HEK293 (cell line): ENCODE results near the gene TAS2R31.
"Not testable (repeated sequence)": the region's sequence is repeated elsewhere in the genome, so short reads cannot be mapped to it uniquely, and the experiment has no call there.

Source experiments
- CTCF ChIA-PET: fragments of 350-600 bp; formaldehyde crosslinking; extraction: SDS; loops from one replicate; lab custom pipeline; 2021; ENCODE audit warnings: antibody characterized with exemption; lab: Yijun Ruan, JAX
- POLR2A ChIA-PET: fragments of 300-600 bp; formaldehyde crosslinking; extraction: SDS; loops from one replicate; lab custom pipeline; 2020; ENCODE audit warnings: antibody characterized with exemption, inconsistent platforms; lab: Yijun Ruan, JAX
- H3K27ac ChIP-seq: fragments of 200-500 bp; sonication (Bioruptor generic); 2 replicates; pipeline ENCODE4 v1.5.1; 2014; ENCODE audit warnings: low read depth, low read length, control low read depth, inconsistent platforms; ENCODE audit errors: extremely low read depth
- H3K36me3 ChIP-seq, 2 experiments: fragments of 200-500 bp in 1 of 2; sonication (Bioruptor generic) in 1 of 2; 1 replicate in 1 of 2; 2 replicates in 1 of 2; pipeline ENCODE4 v1.5.1; 2014 to 2017; ENCODE audit warnings: inconsistent platforms in 2 of 2, low read length in 2 of 2; ENCODE audit not compliant: control insufficient read depth in 2 of 2, insufficient read depth in 1 of 2
- H3K4me1 ChIP-seq: fragments of 200-500 bp; sonication (Bioruptor generic); 2 replicates; pipeline ENCODE4 v1.5.1; 2014; ENCODE audit warnings: mild to moderate bottlenecking, low read length, inconsistent platforms; ENCODE audit not compliant: control insufficient read depth, insufficient read depth
- H3K4me3 ChIP-seq: 2 replicates; pipeline ENCODE4 v1.5.1; 2011; ENCODE audit warnings: low read depth, mild to moderate bottlenecking, control low read depth, low read length, moderate library complexity
- H3K9me3 ChIP-seq: fragments of 200-500 bp; sonication (Bioruptor generic); 2 replicates; pipeline ENCODE4 v1.5.1; 2014; ENCODE audit warnings: low read depth, low read length, inconsistent platforms; ENCODE audit not compliant: control insufficient read depth, insufficient read depth
- ATF2 ChIP-seq: fragments of 450-650 bp; formaldehyde crosslinking; IDR thresholded peaks from 2 replicates; pipeline ENCODE4 v1.5.1; 2016; ENCODE audit warnings: missing biosample characterization, missing genetic modification characterization, low read depth
- KLF17 ChIP-seq: fragments of 450-650 bp; formaldehyde crosslinking; IDR thresholded peaks from 2 replicates; pipeline ENCODE4 v1.5.1; 2016; ENCODE audit warnings: missing biosample characterization, missing genetic modification characterization
- PRDM10 ChIP-seq: fragments of 450-650 bp; formaldehyde crosslinking; IDR thresholded peaks from 2 replicates; pipeline ENCODE4 v1.5.1; 2016; ENCODE audit warnings: missing biosample characterization, missing genetic modification characterization
- REPIN1 ChIP-seq: fragments of 450-650 bp; formaldehyde crosslinking; IDR thresholded peaks from 2 replicates; pipeline ENCODE4 v1.5.1; 2017; ENCODE audit warnings: missing biosample characterization, missing genetic modification characterization, low read depth
- REST ChIP-seq: fragments of 450-650 bp; formaldehyde crosslinking; IDR thresholded peaks from 2 replicates; pipeline ENCODE4 v1.5.1; 2016; ENCODE audit warnings: missing biosample characterization, missing genetic modification characterization
- SETDB1 ChIP-seq: IDR thresholded peaks from one replicate; pipeline ENCODE4 v1.6.1; 2017; ENCODE audit warnings: mild to moderate bottlenecking, low read length, moderate library complexity, mixed read lengths; ENCODE audit not compliant: insufficient read length
- ZBTB1 ChIP-seq: fragments of 450-650 bp; formaldehyde crosslinking; IDR thresholded peaks from 2 replicates; pipeline ENCODE4 v1.5.1; 2016; ENCODE audit warnings: missing biosample characterization, missing genetic modification characterization
- ZNF654 ChIP-seq: fragments of 450-650 bp; formaldehyde crosslinking; IDR thresholded peaks from 2 replicates; pipeline ENCODE4 v1.5.1; 2016; ENCODE audit warnings: low read depth, missing biosample characterization, missing genetic modification characterization
- ZNF76 ChIP-seq: fragments of 450-650 bp; formaldehyde crosslinking; IDR thresholded peaks from 2 replicates; pipeline ENCODE4; 2016; ENCODE audit warnings: low read depth, missing biosample characterization, missing genetic modification characterization, borderline replicate concordance
- TF ChIP-seq, protein P1 (sequence below): fragments of 450-650 bp; formaldehyde crosslinking; IDR thresholded peaks from 2 replicates; pipeline ENCODE4 v1.5.1; 2017; ENCODE audit warnings: missing biosample characterization, missing genetic modification characterization

The TAS2R31 gene

DNA sequence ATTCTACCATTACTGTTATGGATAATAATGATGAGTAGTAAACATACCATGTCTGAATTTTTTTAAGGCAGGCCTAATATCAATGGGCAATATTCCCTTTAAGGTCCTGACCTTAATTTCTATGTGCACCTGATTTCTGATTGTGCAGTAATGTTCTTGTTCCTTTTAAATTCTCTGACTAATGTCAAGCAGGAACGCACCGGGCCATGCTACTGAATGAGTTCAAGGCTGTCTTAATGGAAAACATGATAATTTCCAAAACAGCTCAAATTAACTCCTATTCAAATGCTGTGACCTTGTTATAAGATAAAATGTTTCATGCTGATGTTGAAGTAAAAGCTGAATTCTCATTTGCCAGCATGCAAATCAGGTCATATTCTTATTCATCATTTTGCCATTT is 24.1 kb upstream of the TAS2R31 start:
- Histone ChIP-seq H3K4me1 (no peaks in the 10 kb centered on the region), H3K9me3 (no peaks in the 10 kb centered on the region), H3K27ac (no peak overlapping the region), H3K36me3 (no peaks in the 10 kb centered on the region), H3K4me3 (no peak overlapping the region)
- TF ChIP-seq ZNF654 (tag by site-specific recombination) (no peak), KLF17 (tag by site-specific recombination) (no peak), ZNF76 (tag by site-specific recombination) (no peak), ZBTB1 (tag by site-specific recombination) (no peak), PRDM10 (no peak), REPIN1 (tag by site-specific recombination) (no peak), SETDB1 (no peak)
- TF ChIP-seq, protein P1, sequence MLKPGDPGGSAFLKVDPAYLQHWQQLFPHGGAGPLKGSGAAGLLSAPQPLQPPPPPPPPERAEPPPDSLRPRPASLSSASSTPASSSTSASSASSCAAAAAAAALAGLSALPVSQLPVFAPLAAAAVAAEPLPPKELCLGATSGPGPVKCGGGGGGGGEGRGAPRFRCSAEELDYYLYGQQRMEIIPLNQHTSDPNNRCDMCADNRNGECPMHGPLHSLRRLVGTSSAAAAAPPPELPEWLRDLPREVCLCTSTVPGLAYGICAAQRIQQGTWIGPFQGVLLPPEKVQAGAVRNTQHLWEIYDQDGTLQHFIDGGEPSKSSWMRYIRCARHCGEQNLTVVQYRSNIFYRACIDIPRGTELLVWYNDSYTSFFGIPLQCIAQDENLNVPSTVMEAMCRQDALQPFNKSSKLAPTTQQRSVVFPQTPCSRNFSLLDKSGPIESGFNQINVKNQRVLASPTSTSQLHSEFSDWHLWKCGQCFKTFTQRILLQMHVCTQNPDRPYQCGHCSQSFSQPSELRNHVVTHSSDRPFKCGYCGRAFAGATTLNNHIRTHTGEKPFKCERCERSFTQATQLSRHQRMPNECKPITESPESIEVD (tag by site-specific recombination) = no peak
- POLR2A ChIA-PET = no interaction called here
- CTCF ChIA-PET = no interaction called here

DNA sequence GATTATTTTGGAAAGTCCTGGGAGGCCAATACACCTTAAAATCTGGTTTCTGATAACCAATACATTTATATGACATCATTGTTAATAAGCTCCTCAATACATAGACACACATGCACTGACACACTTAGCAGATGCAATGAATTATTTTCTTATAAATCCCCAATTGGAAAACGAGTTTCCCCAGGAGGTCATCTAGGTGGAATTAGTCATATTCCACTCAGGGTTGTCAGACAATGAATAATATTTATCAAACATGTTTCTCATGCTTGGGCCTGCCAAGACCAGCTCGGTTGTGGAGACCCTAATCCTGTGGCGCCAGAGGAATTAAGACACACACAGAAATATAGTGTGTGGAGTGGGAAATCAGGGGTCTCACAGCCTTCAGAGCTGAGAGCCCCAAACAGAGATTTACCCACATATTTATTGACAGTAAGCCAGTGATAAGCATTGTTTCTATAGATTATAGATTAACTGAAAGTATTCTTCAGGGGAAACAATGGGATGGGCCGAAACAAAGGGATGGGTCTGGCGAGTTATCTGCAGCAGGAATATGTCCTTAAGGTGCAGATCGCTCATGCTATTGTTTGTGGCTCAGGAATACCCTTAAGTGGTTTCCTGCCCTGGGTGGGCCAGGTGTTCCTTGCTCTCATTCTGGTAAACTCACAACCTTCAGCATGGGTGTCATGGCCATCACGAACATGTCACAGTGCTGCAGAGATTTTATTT is 18.8 kb upstream of the TAS2R31 start:
- H3K36me3 ChIP-seq, H3K9me3 ChIP-seq, H3K27ac ChIP-seq, H3K4me1 ChIP-seq, H3K4me3 ChIP-seq, POLR2A ChIA-PET, CTCF ChIA-PET: not testable (repeated sequence)
- TF ChIP-seq ATF2 (tag by site-specific recombination) = peak; percentile 43; the same call in 1 of the 2 replicates

- H3K36me3 ChIP-seq, H3K9me3 ChIP-seq, CTCF ChIA-PET, POLR2A ChIA-PET, H3K4me3 ChIP-seq, H3K4me1 ChIP-seq, H3K27ac ChIP-seq: not testable (repeated sequence)
- TF ChIP-seq REST (tag by site-specific recombination) = peak; percentile 45; the same call in 1 of the 2 replicates
Observed at GRCh38 chr12:11041366-11041765, 10.2 kb upstream of the TAS2R31 start.
